Vagina (tissue), 2 donors: ENCODE data around the gene PPP3R1. TPM values are rescaled to one million over a fixed set of nuclear protein-coding genes. Genes with fewer than 3 reads are reported as not detected.

Source experiments
- DNase-seq, 2 donors: peaks; one replicate each; pipeline ENCODE4 v3.0.0-alpha.2; 2017; ENCODE audit errors: extremely low spot score in 2 of 2
- H3K27ac ChIP-seq: fragments of 200-600 bp; sonication (generic); one replicate; pipeline ENCODE4 v1.5.1; 2019
- H3K27me3 ChIP-seq: fragments of 200-600 bp; sonication (generic); one replicate; pipeline ENCODE4 v1.5.1; 2019
- H3K36me3 ChIP-seq, 2 donors: fragments of 200-600 bp; sonication (generic); one replicate each; pipeline ENCODE4 v1.5.1; 2017 to 2019
- H3K4me1 ChIP-seq: fragments of 200-600 bp; sonication (generic); one replicate; pipeline ENCODE4 v1.5.1; 2019
- H3K4me3 ChIP-seq, 2 donors: fragments of 200-600 bp; sonication (generic); 1 replicate in 1 of 2; 2 replicates in 1 of 2; pipeline ENCODE4 v1.5.1; 2016 to 2019
- H3K9me3 ChIP-seq: fragments of 200-600 bp; sonication (generic); one replicate; pipeline ENCODE4 v1.5.1; 2019
- CTCF ChIP-seq, 3 experiments: fragments of 450-650 bp in 2 of 3; fragments of 200-600 bp in 1 of 3; sonication (generic) in 1 of 3; IDR thresholded peaks; one replicate each; pipeline ENCODE4 v1.5.1; 2017 to 2019; ENCODE audit warnings: antibody characterized with exemption in 3 of 3, mild to moderate bottlenecking in 2 of 3, moderate library complexity in 2 of 3
- POLR2A ChIP-seq, 2 donors: fragments of 450-650 bp; IDR thresholded peaks; one replicate each; pipeline ENCODE4 v1.6.1; 2017; ENCODE audit warnings: antibody characterized with exemption in 2 of 2, mild to moderate bottlenecking in 2 of 2, moderate library complexity in 2 of 2
- POLR2AphosphoS5 ChIP-seq, 2 donors: sonication (generic); formaldehyde crosslinking; IDR thresholded peaks; one replicate each; pipeline ENCODE4 v1.9.0; 2017; ENCODE audit warnings: antibody characterized with exemption in 2 of 2, mild to moderate bottlenecking in 2 of 2, low read depth in 1 of 2; ENCODE audit not compliant: insufficient read depth in 1 of 2
- intact Hi-C: fragments of 100-400 bp; cut with DNase I; formaldehyde crosslinking; loops from one replicate; pipeline ENCODE4 v1.15.1; 2023
- total RNA-seq: library from RNA; depleted of rRNA; stranded (reverse); fragments of >200 nt; gene quantifications from one replicate; pipeline ENCODE4 v1.2.3, GENCODE V29; 2016

PPP3R1 gene
- total RNA-seq, 1 donor from 2014 or later = 28.2 TPM

GRCh38 chr2:68240446-68240845 is 11.9 kb downstream of the PPP3R1 start:
- Histone ChIP-seq H3K9me3 (no peaks in the 10 kb centered on the region), H3K27ac (no peak overlapping the region)
- intact Hi-C loops = loop anchor here (10.0 kb wide), 1 partner anchor 46 kb away; no protein-coding TSS in a partner anchor

GRCh38 chr2:68238955-68239822 is 13.1 kb downstream of the PPP3R1 start:
- Histone ChIP-seq H3K36me3 (no peaks in the 10 kb centered on the region), H3K27ac (no peak overlapping the region), H3K4me3 (no peak overlapping the region), H3K27me3 (no peaks in the 10 kb centered on the region), H3K4me1 (peaks cover 96% of the 10 kb centered on the region), H3K9me3 (no peaks in the 10 kb centered on the region)
- DNase-seq = no peak
- intact Hi-C loops = no loop called here
- TF ChIP-seq POLR2A (IDR thresholded peaks at IDR 0.05) (no peak), POLR2AphosphoS5 (IDR thresholded peaks at IDR 0.05; ENCODE audit: insufficient read depth in 1 of 2, low read depth in 1 of 2) (no peak), CTCF (IDR thresholded peaks at IDR 0.05) (no peak)

More at GRCh38 chr2:68240446-68240845, 11.9 kb downstream of the PPP3R1 start:
- DNase-seq = no peak
- Histone ChIP-seq H3K4me3 (no peak overlapping the region), H3K27me3 (no peaks in the 10 kb centered on the region), H3K36me3 (no peaks in the 10 kb centered on the region), H3K4me1 (peaks cover 93% of the 10 kb centered on the region)
- TF ChIP-seq POLR2A (IDR thresholded peaks at IDR 0.05) (no peak), POLR2AphosphoS5 (IDR thresholded peaks at IDR 0.05; ENCODE audit: insufficient read depth in 1 of 2, low read depth in 1 of 2) (no peak), CTCF (IDR thresholded peaks at IDR 0.05) (no peak)

GRCh38 chr2:68237976-68238580 is 14.3 kb downstream of the PPP3R1 start:
- no peak for TF ChIP-seq CTCF (IDR thresholded peaks at IDR 0.05)
- no peak for TF ChIP-seq POLR2AphosphoS5 (IDR thresholded peaks at IDR 0.05; ENCODE audit: insufficient read depth in 1 of 2, low read depth in 1 of 2)
- no peak for TF ChIP-seq POLR2A (IDR thresholded peaks at IDR 0.05)
- no peak for DNase-seq
- Histone ChIP-seq H3K27me3 (no peaks in the 10 kb centered on the region), H3K4me1 (peaks cover 94% of the 10 kb centered on the region), H3K4me3 (no peak overlapping the region), H3K27ac (no peak overlapping the region), H3K36me3 (no peaks in the 10 kb centered on the region), H3K9me3 (no peaks in the 10 kb centered on the region)
- intact Hi-C loops = no loop called here

GRCh38 chr2:68237404-68237803 is 14.9 kb downstream of the PPP3R1 start:
- intact Hi-C loops = no loop called here
- Histone ChIP-seq H3K36me3 (no peaks in the 10 kb centered on the region), H3K27me3 (no peaks in the 10 kb centered on the region), H3K4me1 (peaks cover 94% of the 10 kb centered on the region), H3K4me3 (no peak overlapping the region), H3K27ac (no peak overlapping the region), H3K9me3 (no peaks in the 10 kb centered on the region)
- TF ChIP-seq POLR2AphosphoS5 (IDR thresholded peaks at IDR 0.05; ENCODE audit: insufficient read depth in 1 of 2, low read depth in 1 of 2) (no peak), CTCF (IDR thresholded peaks at IDR 0.05) (no peak), POLR2A (IDR thresholded peaks at IDR 0.05) (no peak)
- no peak for DNase-seq

GRCh38 chr2:68236876-68237275 is 15.5 kb downstream of the PPP3R1 start:
- H3K27ac ChIP-seq = no peak overlapping the region
- H3K27me3 ChIP-seq = no peaks in the 10 kb centered on the region
- peaks cover 92% of the 10 kb centered on the region for H3K4me1 ChIP-seq
- no peaks in the 10 kb centered on the region for H3K36me3 ChIP-seq
- H3K9me3 ChIP-seq = no peaks in the 10 kb centered on the region
- H3K4me3 ChIP-seq = no peak overlapping the region
- TF ChIP-seq CTCF (IDR thresholded peaks at IDR 0.05) (no peak), POLR2AphosphoS5 (IDR thresholded peaks at IDR 0.05; ENCODE audit: insufficient read depth in 1 of 2, low read depth in 1 of 2) (no peak), POLR2A (IDR thresholded peaks at IDR 0.05) (no peak)
- intact Hi-C loops = no loop called here
- DNase-seq = no peak
